Epithelial cell of proximal tubule (primary cell): ENCODE results near the gene TCF3. TPM values are rescaled to one million over a fixed set of nuclear protein-coding genes. Genes with fewer than 3 reads are reported as not detected.

Experiments
- DNase-seq: peaks from one replicate; pipeline ENCODE4 v3.0.0-alpha.2; 2011; ENCODE audit warnings: low read depth
- H3K4me3 ChIP-seq: 2 replicates; pipeline ENCODE4 v1.5.1; 2011; ENCODE audit warnings: low read depth, mild to moderate bottlenecking, low read length
- total RNA-seq: library from RNA; depleted of rRNA; stranded (reverse); fragments of >200 nt; gene quantifications from 2 replicates; pipeline ENCODE4 v1.2.3, GENCODE V29; 2015
- TF ChIP-seq, protein P1 (sequence below): conservative IDR thresholded peaks from 2 replicates; pipeline ENCODE4 v1.5.1; 2012; ENCODE audit warnings: low read depth, mild to moderate bottlenecking, low read length

Gene TCF3
- total RNA-seq, 1 donor from 2014 or later = 197 TPM

DNA sequence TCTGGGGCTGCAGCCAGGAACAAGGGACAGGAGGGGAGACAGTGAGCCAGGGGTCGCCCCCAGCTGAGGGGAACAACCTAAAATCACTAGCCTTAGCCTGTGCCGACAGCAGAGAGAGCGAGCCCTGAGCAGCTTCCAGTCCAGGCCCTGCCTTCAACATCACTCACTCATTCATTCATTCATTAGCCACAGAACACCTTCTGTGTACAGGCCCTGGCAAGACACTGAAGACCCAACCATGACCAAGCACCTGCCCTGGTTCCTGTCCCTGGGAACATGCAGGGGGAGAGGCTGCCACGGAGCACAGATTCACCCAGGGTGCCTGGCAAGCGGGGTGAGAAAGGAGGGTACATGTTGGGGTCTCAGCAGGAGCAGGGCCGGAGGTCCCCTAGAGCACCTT, 89.2 kb downstream of the TCF3 start:
- DNase-seq = no peak
- TF ChIP-seq, protein P1, sequence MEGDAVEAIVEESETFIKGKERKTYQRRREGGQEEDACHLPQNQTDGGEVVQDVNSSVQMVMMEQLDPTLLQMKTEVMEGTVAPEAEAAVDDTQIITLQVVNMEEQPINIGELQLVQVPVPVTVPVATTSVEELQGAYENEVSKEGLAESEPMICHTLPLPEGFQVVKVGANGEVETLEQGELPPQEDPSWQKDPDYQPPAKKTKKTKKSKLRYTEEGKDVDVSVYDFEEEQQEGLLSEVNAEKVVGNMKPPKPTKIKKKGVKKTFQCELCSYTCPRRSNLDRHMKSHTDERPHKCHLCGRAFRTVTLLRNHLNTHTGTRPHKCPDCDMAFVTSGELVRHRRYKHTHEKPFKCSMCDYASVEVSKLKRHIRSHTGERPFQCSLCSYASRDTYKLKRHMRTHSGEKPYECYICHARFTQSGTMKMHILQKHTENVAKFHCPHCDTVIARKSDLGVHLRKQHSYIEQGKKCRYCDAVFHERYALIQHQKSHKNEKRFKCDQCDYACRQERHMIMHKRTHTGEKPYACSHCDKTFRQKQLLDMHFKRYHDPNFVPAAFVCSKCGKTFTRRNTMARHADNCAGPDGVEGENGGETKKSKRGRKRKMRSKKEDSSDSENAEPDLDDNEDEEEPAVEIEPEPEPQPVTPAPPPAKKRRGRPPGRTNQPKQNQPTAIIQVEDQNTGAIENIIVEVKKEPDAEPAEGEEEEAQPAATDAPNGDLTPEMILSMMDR = no peak
- H3K4me3 ChIP-seq = no peak overlapping the region

DNA sequence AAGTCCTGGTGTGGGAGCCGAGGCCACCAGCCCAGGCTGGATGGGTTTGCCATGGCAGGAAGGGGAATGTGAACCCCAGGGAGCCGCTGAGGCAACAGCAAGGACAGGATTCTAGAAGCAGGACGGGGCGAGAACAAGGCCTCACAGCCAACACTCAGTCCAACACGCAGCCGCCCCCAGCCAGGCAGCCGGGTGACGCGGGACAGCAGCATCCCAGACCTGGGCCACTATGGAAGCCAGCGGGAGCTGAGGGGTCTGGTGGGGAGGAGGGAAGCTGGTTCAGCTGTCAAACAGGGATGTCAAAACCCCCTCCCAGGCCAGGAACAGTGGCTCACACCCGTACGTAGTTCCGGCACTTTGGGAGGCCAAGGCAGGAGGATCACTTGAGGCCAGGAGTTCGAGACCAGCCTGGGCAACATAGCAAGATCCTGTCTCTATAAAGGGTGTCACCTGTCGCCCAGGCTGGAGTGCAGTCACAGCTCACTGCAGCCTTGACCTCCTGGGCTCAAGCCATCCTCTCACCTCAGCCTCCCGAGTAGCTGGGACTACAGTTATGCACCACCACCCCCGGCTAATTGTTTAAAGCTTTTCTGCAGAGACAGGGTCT, 91.1 kb downstream of the TCF3 start:
- TF ChIP-seq, protein P1 = no peak
- DNase-seq = no peak
- no peak overlapping the region for H3K4me3 ChIP-seq

DNA sequence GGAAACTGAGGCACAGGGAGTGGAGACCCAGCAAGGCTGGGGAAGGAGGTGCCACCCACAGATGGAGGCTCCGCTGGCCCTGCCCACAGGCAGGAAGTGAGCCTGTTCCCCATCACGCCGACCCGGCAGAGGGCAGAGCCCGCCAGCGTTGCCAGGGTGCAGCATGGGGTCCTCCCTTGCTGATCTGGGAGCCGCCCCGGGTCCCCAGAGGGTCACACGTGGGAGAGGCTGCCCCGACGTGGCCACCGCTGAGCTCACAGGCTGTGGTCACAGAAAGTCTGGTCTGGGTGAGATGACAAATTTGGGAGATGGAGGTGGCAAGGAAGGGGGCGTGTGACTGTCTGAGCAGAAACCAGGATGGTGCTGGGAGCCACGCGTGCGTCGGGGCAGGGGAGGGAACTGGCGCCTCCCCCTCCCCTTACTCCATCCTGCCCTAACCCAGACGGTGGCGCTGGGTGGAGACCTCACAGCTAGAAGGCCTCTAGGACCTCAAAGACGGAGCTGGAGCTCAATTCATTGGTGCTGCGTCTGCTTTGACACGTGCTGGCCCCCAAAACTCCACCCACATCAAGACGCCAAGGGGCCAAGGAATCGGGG, 92.0 kb downstream of the TCF3 start:
- no peak for DNase-seq
- TF ChIP-seq, protein P1 = no peak
- no peak overlapping the region for H3K4me3 ChIP-seq

Other genes with a start within 250 kb of the TCF3 start
- gene DAZAP1, start 245.0 kb downstream of the TCF3 start, total RNA-seq = 53.8 and 136 TPM in 2 replicates
- gene RPS15, start 214.2 kb downstream of the TCF3 start, total RNA-seq = 2,061 and 3,361 TPM in 2 replicates
- gene APC2, start 202.5 kb downstream of the TCF3 start, total RNA-seq = not detected in 2 replicates
- 26.6 and 32.6 TPM in 2 replicates for gene C19orf25, start 173.4 kb downstream of the TCF3 start, total RNA-seq
- 1.4 and 2.5 TPM in 2 replicates for gene PCSK4, start 162.3 kb downstream of the TCF3 start, total RNA-seq
- gene REEP6, start 161.4 kb downstream of the TCF3 start, total RNA-seq = 3.8 and 4.8 TPM in 2 replicates
- 0.07 and 0.23 TPM in 2 replicates for gene ADAMTSL5, start 139.6 kb downstream of the TCF3 start, total RNA-seq
- gene PLK5, start 128.5 kb downstream of the TCF3 start, total RNA-seq = not detected in 2 replicates
- gene MEX3D, start 84.3 kb downstream of the TCF3 start, total RNA-seq = 134 and 139 TPM in 2 replicates
- gene MBD3, start 59.8 kb downstream of the TCF3 start, total RNA-seq = 115 and 149 TPM in 2 replicates
- gene UQCR11, start 47.2 kb downstream of the TCF3 start, total RNA-seq = 91.4 and 114 TPM in 2 replicates
- not detected in 2 replicates for gene ONECUT3, start 100.9 kb upstream of the TCF3 start, total RNA-seq
- 1.7 and 4.6 TPM in 2 replicates for gene ATP8B3, start 159.7 kb upstream of the TCF3 start, total RNA-seq
- gene REXO1, start 195.9 kb upstream of the TCF3 start, total RNA-seq = 14.5 and 18.4 TPM in 2 replicates
- gene KLF16, start 211.0 kb upstream of the TCF3 start, total RNA-seq = 28.1 and 28.8 TPM in 2 replicates
- 83.4 and 112 TPM in 2 replicates for gene ABHD17A, start 232.9 kb upstream of the TCF3 start, total RNA-seq